K562 (cell line): ENCODE data around the gene SLC25A45. TPM values are rescaled to one million over a fixed set of nuclear protein-coding genes. Genes with fewer than 3 reads are reported as not detected.

ENCODE experiments used
- ATAC-seq: fragments of 200-7000 bp; cut with Tn5 transposase; 3 replicates; pipeline ENCODE4 v1.9.1; 2020; ENCODE audit warnings: moderate library complexity
- BruUV-seq: library from RNA; stranded (reverse); fragments of 400-500 nt; replicated peaks from 2 replicates; lab custom pipeline; 2021; lab: Mats Ljungman, UMichigan
- CTCF ChIA-PET: fragments of 300-600 bp; formaldehyde crosslinking; extraction: SDS; loops from one replicate; lab custom pipeline; 2021; ENCODE audit warnings: low intra/inter-chr PET ratio; lab: Yijun Ruan, JAX
- POLR2A ChIA-PET: fragments of 300-600, 350-650 bp; sonication (Branson Sonifier 250); formaldehyde crosslinking; extraction: SDS; loops from one replicate; lab custom pipeline; 2021; ENCODE audit warnings: antibody characterized with exemption, inconsistent platforms; lab: Yijun Ruan, JAX
- DNase-seq, 4 experiments: peaks; one replicate each; pipeline versions ENCODE4 v3.0.0 to v3.0.0-alpha.2; 2011 to 2018; ENCODE audit warnings: low spot score in 3 of 4, mixed read lengths in 3 of 4; ENCODE audit errors: extremely low read depth in 1 of 4
- FAIRE-seq: peaks from 2 replicates; lab custom pipeline; 2011; peaks lifted over from hg19 to GRCh38; lab: Jason Lieb, UNC
- H2AFZ ChIP-seq: 2 replicates; pipeline ENCODE4 v1.6.0; 2011; ENCODE audit warnings: low read depth, low read length, control low read depth, inconsistent platforms
- H3K27ac ChIP-seq: fragments of 200-600 bp; 3 replicates; pipeline ENCODE4 v1.8.0; 2011; ENCODE audit warnings: low read depth, mild to moderate bottlenecking, control low read depth, inconsistent platforms, low read length, moderate library complexity, mixed read lengths; ENCODE audit errors: extremely low read depth
- H3K27me3 ChIP-seq, 2 experiments: fragments of 300-600 bp in 1 of 2; 2 replicates in 1 of 2; 3 replicates in 1 of 2; pipeline versions ENCODE4 v1.6.0 to v1.8.0; 2011; ENCODE audit warnings: inconsistent platforms in 2 of 2, low read length in 2 of 2, mild to moderate bottlenecking in 1 of 2, mixed read lengths in 1 of 2, moderate library complexity in 1 of 2; ENCODE audit not compliant: control insufficient read depth in 2 of 2, insufficient read depth in 2 of 2
- H3K36me3 ChIP-seq: fragments of 300-600 bp; 3 replicates; pipeline ENCODE4 v1.8.0; 2011; ENCODE audit warnings: mild to moderate bottlenecking, low read length, inconsistent platforms; ENCODE audit not compliant: control insufficient read depth, insufficient read depth
- H3K4me1 ChIP-seq, 2 experiments: fragments of 200-600 bp in 1 of 2; replicated peaks in 1 of 2; 2 replicates in 1 of 2; 3 replicates in 1 of 2; pipeline versions ENCODE4 v1.5.1 to v1.8.0; 2011; ENCODE audit warnings: inconsistent platforms in 2 of 2, low read length in 2 of 2, mild to moderate bottlenecking in 1 of 2, mixed read lengths in 1 of 2, moderate library complexity in 1 of 2; ENCODE audit not compliant: control insufficient read depth in 2 of 2, insufficient read depth in 2 of 2
- H3K4me2 ChIP-seq: 2 replicates; pipeline ENCODE4 v1.6.1; 2011; ENCODE audit warnings: low read length, control low read depth, inconsistent platforms, mixed read lengths; ENCODE audit not compliant: insufficient read depth
- H3K4me3 ChIP-seq: fragments of 200-600 bp; sonication (generic), shearing (Covaris generic); 2 replicates; pipeline ENCODE4 v1.5.1; 2016; ENCODE audit warnings: control low read depth, inconsistent platforms
- H3K79me2 ChIP-seq: fragments of 200-600 bp; 3 replicates; pipeline ENCODE4 v1.8.0; 2011; ENCODE audit warnings: low read length, inconsistent platforms; ENCODE audit not compliant: control insufficient read depth, insufficient read depth
- H3K9ac ChIP-seq, 2 experiments: 2 replicates each; pipeline versions ENCODE4 v1.6.0 to v1.6.1; 2011; ENCODE audit warnings: low read depth in 2 of 2, low read length in 2 of 2, control low read depth in 1 of 2, inconsistent platforms in 1 of 2, mild to moderate bottlenecking in 1 of 2, mixed read lengths in 1 of 2; ENCODE audit not compliant: insufficient read depth in 1 of 2
- H3K9me1 ChIP-seq: one replicate; pipeline ENCODE4 v1.6.0; 2011; ENCODE audit warnings: inconsistent platforms, mild to moderate bottlenecking, low read length, moderate library complexity; ENCODE audit not compliant: control insufficient read depth, insufficient read depth
- H3K9me3 ChIP-seq: replicated peaks from 2 replicates; pipeline ENCODE4 v1.5.1; 2011; ENCODE audit warnings: low read depth, low read length, inconsistent platforms; ENCODE audit not compliant: control insufficient read depth, insufficient read depth
- H4K20me1 ChIP-seq: replicated peaks from 2 replicates; pipeline ENCODE4 v1.6.1; 2011; ENCODE audit warnings: low read length, inconsistent platforms, mixed read lengths; ENCODE audit not compliant: control insufficient read depth, insufficient read depth
- HEY1 ChIP-seq: fragments of 250-450 bp; sonication (Bioruptor Pico); IDR thresholded peaks from 2 replicates; pipeline ENCODE4 v1.5.0; 2020; ENCODE audit warnings: mild to moderate bottlenecking, moderate library complexity, borderline replicate concordance
- HMBOX1 ChIP-seq: sonication (generic); IDR thresholded peaks from 2 replicates; pipeline ENCODE4 v1.6.1; 2016
- MEF2A ChIP-seq: IDR thresholded peaks from 2 replicates; pipeline ENCODE4 v1.6.1; 2011; ENCODE audit warnings: low read depth, mild to moderate bottlenecking, low read length, moderate library complexity; ENCODE audit not compliant: control insufficient read depth
- RNF2 ChIP-seq: sonication (generic); IDR thresholded peaks from 2 replicates; pipeline ENCODE4 v1.6.1; 2016
- WGBS: fragments of 100-300 bp; shearing (Covaris generic); methylation state at CpG from one replicate; pipeline ENCODE4 v1.1.6; 2016; ENCODE audit warnings: low coverage, mixed read lengths; ENCODE audit not compliant: insufficient coverage; ENCODE audit errors: missing lambda C conversion rate; 5-methylcytosine and 5-hydroxymethylcytosine counted together
- in situ Hi-C: fragments of 300-500 bp; cut with MboI; formaldehyde crosslinking; loops from 4 replicates; pipeline ENCODE4 v1.15.0; 2018; ENCODE audit warnings: inconsistent platforms, mixed read lengths
- intact Hi-C: fragments of 100-400 bp; cut with micrococcal nuclease; formaldehyde crosslinking; loops from 2 replicates; pipeline ENCODE4 v1.14.2; 2022
- polyA plus RNA-seq, 8 experiments: library from polyadenylated mRNA; depleted of rRNA in 4 of 8; stranded (reverse) in 5 of 8; unstranded in 3 of 8; fragments of >200 nt; fragmentation: Nextera tagmentation in 2 of 8; fragmentation: Illumina TruSeq in 1 of 8; extraction: Ambion mirVana in 2 of 8; extraction: Trizol in 1 of 8; gene quantifications; 2 replicates each; pipeline versions ENCODE4 v1.2.1 to v1.2.3, GENCODE V29; 2011 to 2014; ENCODE audit warnings: inconsistent platforms in 1 of 8, missing spikeins in 1 of 8
- total RNA-seq, 7 experiments: library from RNA; depleted of rRNA in 6 of 7; stranded (reverse); fragments of >200 nt in 6 of 7; fragmentation: Illumina TruSeq in 2 of 7; extraction: Trizol in 2 of 7; gene quantifications; 2 replicates each; pipeline versions ENCODE4 v1.2.1 to v1.2.3, GENCODE V29; 2011 to 2021; ENCODE audit warnings: low replicate concordance in 1 of 7
- TF ChIP-seq, protein P1 (sequence below): sonication (generic); formaldehyde crosslinking; IDR thresholded peaks from 2 replicates; pipeline ENCODE4 v1.8.1; 2023; ENCODE audit warnings: mild to moderate bottlenecking, missing genetic modification reagents

Gene SLC25A45
- total and polyA plus RNA-seq, 9 of the 15 experiments (the other 6 are each of a cell fraction or from before 2014, with no cell fraction given): 0.15 to 2.3 (median 0.68) TPM

DNA sequence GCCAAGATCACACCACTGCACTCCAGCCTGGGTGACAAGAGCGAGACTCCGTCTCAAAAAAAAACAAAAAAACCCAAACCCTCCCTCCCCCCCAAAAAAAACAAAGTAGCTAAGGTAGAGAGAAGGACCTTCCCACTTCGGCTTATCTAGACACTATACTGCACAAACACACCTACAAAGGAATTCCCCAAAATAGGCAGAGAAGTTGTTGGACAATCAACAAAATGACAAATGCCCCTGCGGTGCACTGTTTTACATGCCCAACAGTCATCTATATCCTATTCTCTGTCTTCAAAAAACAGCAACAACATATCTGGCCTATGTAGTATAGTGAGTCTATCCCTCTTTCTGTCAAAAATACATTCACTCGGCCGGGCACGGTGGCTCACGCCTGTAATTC lies 55.4 kb downstream of the SLC25A45 start:
- Histone ChIP-seq H3K4me2 (no peak overlapping the region), H3K9me3 (no peaks in the 10 kb centered on the region)
- no TSS peak for BruUV-seq
- TF ChIP-seq HMBOX1 (no peak), MEF2A (no peak), HEY1 (CRISPR knock-in tag) (no peak), RNF2 (no peak)
- TF ChIP-seq, protein P1, sequence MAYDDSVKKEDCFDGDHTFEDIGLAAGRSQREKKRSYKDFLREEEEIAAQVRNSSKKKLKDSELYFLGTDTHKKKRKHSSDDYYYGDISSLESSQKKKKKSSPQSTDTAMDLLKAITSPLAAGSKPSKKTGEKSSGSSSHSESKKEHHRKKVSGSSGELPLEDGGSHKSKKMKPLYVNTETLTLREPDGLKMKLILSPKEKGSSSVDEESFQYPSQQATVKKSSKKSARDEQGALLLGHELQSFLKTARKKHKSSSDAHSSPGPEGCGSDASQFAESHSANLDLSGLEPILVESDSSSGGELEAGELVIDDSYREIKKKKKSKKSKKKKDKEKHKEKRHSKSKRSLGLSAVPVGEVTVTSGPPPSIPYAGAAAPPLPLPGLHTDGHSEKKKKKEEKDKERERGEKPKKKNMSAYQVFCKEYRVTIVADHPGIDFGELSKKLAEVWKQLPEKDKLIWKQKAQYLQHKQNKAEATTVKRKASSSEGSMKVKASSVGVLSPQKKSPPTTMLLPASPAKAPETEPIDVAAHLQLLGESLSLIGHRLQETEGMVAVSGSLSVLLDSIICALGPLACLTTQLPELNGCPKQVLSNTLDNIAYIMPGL (CRISPR knock-in tag): no peak
- TF ChIP-seq, all 486 proteins: peak for 0
- in situ Hi-C loops: no loop called here
- no peak overlapping the region for H3K9ac ChIP-seq
- peaks cover 0 to 8% of the 10 kb centered on the region in 2 experiments; a peak in 3 of 5 replicates for H3K4me1 ChIP-seq
- 71% methylated on average over 8 of the region's 8 CpGs for WGBS
- ChIA-PET CTCF (no interaction called here), POLR2A (interaction anchor here (0.6 to 1.6 kb wide), 3 partner anchors 11 to 205 kb away, joined by 3 to 7 read pairs (median 3); partner anchors contain the start of genes FAU and MRPL49)
- H3K9me1 ChIP-seq: no peaks in the 10 kb centered on the region
- H3K36me3 ChIP-seq: peaks cover 7% of the 10 kb centered on the region; the same call in 2 of the 3 replicates
- H4K20me1 ChIP-seq: no peaks in the 10 kb centered on the region
- intact Hi-C loops: no loop called here
- ATAC-seq: no peak
- no peak overlapping the region for H2AFZ ChIP-seq
- DNase-seq: no peak
- no peak overlapping the region for H3K4me3 ChIP-seq
- no peaks in the 10 kb centered on the region for H3K79me2 ChIP-seq
- H3K27me3 ChIP-seq: no peaks in the 10 kb centered on the region
- H3K27ac ChIP-seq: no peak overlapping the region
- no peak for FAIRE-seq
